Neuronal stem cell (in vitro differentiated cells): ENCODE measurements around the gene NPHP4.

Experiments
- DNase-seq: peaks from one replicate; pipeline ENCODE4 v3.0.0-alpha.2; 2013; ENCODE audit warnings: low spot score
- H2AFZ ChIP-seq: one replicate; pipeline ENCODE4 v1.6.1; 2013; ENCODE audit warnings: mild to moderate bottlenecking, low read length, inconsistent platforms
- H2AK5ac ChIP-seq: 2 replicates; pipeline ENCODE4 v1.6.1; 2013; ENCODE audit warnings: low read depth, mild to moderate bottlenecking, inconsistent platforms, low read length, moderate library complexity, mixed read lengths
- H2BK120ac ChIP-seq: 2 replicates; pipeline ENCODE4 v1.6.1; 2013; ENCODE audit warnings: low read depth, mild to moderate bottlenecking, inconsistent platforms, low read length, moderate library complexity, mixed read lengths
- H2BK12ac ChIP-seq: one replicate; pipeline ENCODE4 v1.6.1; 2013; ENCODE audit warnings: low read length, inconsistent platforms
- H2BK15ac ChIP-seq: 2 replicates; pipeline ENCODE4 v1.6.1; 2013; ENCODE audit warnings: mild to moderate bottlenecking, low read length, inconsistent platforms, mixed read lengths
- H2BK5ac ChIP-seq: one replicate; pipeline ENCODE4 v1.6.1; 2013; ENCODE audit warnings: inconsistent platforms, mild to moderate bottlenecking, low read length, moderate library complexity
- H3K14ac ChIP-seq: one replicate; pipeline ENCODE4 v1.6.1; 2013; ENCODE audit warnings: low read length, inconsistent platforms
- H3K18ac ChIP-seq: 2 replicates; pipeline ENCODE4 v1.6.1; 2013; ENCODE audit warnings: low read length, inconsistent platforms
- H3K23ac ChIP-seq: 2 replicates; pipeline ENCODE4 v1.6.1; 2013; ENCODE audit warnings: low read depth, mild to moderate bottlenecking, mixed read lengths, low read length, inconsistent platforms; ENCODE audit not compliant: poor library complexity
- H3K27ac ChIP-seq: replicated peaks from 3 replicates; pipeline ENCODE4 v1.5.1; 2013; ENCODE audit warnings: low read length, inconsistent platforms
- H3K27me3 ChIP-seq, 3 experiments: 2 replicates each; pipeline ENCODE4 v1.6.1; 2013; ENCODE audit warnings: low read length in 3 of 3, mild to moderate bottlenecking in 2 of 3, inconsistent platforms in 1 of 3, low read depth in 1 of 3, mixed read lengths in 1 of 3, moderate library complexity in 1 of 3; ENCODE audit not compliant: control insufficient read depth in 3 of 3, insufficient read depth in 3 of 3
- H3K36me3 ChIP-seq, 2 donors: replicated peaks in 1 of 2; 2 replicates each; pipeline ENCODE4 v1.6.1; 2013; ENCODE audit warnings: low read length in 2 of 2; ENCODE audit not compliant: control insufficient read depth in 2 of 2, insufficient read depth in 2 of 2
- H3K4ac ChIP-seq: 2 replicates; pipeline ENCODE4 v1.6.1; 2013; ENCODE audit warnings: inconsistent platforms, mild to moderate bottlenecking, low read length, moderate library complexity
- H3K4me1 ChIP-seq, 2 donors: 1 replicate in 1 of 2; 2 replicates in 1 of 2; pipeline ENCODE4 v1.6.1; 2013; ENCODE audit warnings: low read length in 2 of 2, low read depth in 1 of 2; ENCODE audit not compliant: control insufficient read depth in 2 of 2, insufficient read depth in 1 of 2
- H3K4me2 ChIP-seq: one replicate; pipeline ENCODE4 v1.6.1; 2013; ENCODE audit warnings: mild to moderate bottlenecking, low read length, inconsistent platforms; ENCODE audit not compliant: insufficient read depth, poor library complexity, severe bottlenecking
- H3K4me3 ChIP-seq, 2 donors: 2 replicates each; pipeline ENCODE4 v1.5.1; 2013; ENCODE audit warnings: low read length in 2 of 2, mild to moderate bottlenecking in 2 of 2, inconsistent platforms in 1 of 2, moderate library complexity in 1 of 2
- H3K79me1 ChIP-seq: one replicate; pipeline ENCODE4 v1.6.1; 2013; ENCODE audit warnings: low read depth, mild to moderate bottlenecking, inconsistent platforms, low read length, moderate library complexity
- H3K9ac ChIP-seq: one replicate; pipeline ENCODE4 v1.6.1; 2013; ENCODE audit warnings: mild to moderate bottlenecking, low read depth, low read length, inconsistent platforms; ENCODE audit not compliant: poor library complexity
- H3K9me3 ChIP-seq, 2 donors: replicated peaks in 1 of 2; 2 replicates each; pipeline versions ENCODE3 to v1.6.1; 2013; ENCODE audit warnings: low read length in 2 of 2, mild to moderate bottlenecking in 2 of 2, inconsistent platforms in 1 of 2, low read depth in 1 of 2, mixed read lengths in 1 of 2, moderate library complexity in 1 of 2; ENCODE audit not compliant: control insufficient read depth in 2 of 2, insufficient read depth in 1 of 2
- H4K8ac ChIP-seq: one replicate; pipeline ENCODE4 v1.6.1; 2013; ENCODE audit warnings: low read depth, mild to moderate bottlenecking, inconsistent platforms, low read length, moderate library complexity
- H4K91ac ChIP-seq: one replicate; pipeline ENCODE4 v1.6.1; 2013; ENCODE audit warnings: low read length, low read depth, mild to moderate bottlenecking, inconsistent platforms; ENCODE audit not compliant: poor library complexity
- WGBS, 2 donors: extraction: QIAGEN DNeasy Blood & Tissue Kit; methylation state at CpG; one replicate each; pipeline ENCODE4 v1.1.7; 2013; ENCODE audit warnings: missing lambda C conversion rate in 2 of 2, mixed read lengths in 1 of 2; ENCODE audit not compliant: insufficient read length in 2 of 2, insufficient replicate concordance in 1 of 2; ENCODE audit errors: extremely low coverage in 2 of 2; 5-methylcytosine and 5-hydroxymethylcytosine counted together

NPHP4 gene

DNA sequence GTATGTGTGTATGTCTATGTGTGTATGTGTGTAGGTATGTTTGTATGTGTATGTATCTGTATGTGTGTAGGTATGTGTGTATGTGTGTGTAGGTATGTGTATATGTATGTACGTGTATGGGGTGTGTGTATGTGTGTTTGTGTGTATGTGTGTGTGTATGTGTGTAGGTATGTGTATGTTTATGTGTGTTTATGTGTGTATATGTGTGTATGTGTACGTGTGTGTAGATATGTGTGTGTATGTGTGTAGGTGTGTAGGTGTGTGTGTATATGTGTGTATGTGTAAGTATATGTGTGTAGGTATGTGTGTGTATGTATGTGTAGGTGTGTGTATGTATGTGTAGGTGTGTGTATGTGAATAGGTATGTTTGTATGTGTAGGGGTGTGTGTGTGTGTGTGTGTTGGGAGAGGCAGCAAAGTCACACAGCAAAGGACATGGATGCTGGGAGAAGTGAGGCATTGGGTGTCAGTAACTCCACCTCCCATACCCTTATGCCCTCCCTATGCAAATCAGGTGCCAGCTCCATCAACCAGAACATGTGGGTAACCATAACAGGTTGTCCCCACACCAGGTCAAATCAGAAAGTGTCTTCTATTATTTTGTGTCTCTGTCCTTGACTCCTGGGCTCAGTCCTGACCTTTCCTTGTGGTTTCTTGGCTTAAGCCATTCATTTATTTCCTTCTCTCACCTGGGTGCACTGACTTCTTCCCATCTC, 38.5 kb upstream of the NPHP4 start:
- no peak overlapping the region for H3K4ac ChIP-seq
- H2AFZ ChIP-seq: no peak overlapping the region
- no peak overlapping the region for H2BK120ac ChIP-seq
- no peak overlapping the region for H3K23ac ChIP-seq
- WGBS, 2 donors: 91 to 94% methylated on average over 1 to 2 of the region's 2 CpGs
- H2BK12ac ChIP-seq: no peak overlapping the region
- H4K8ac ChIP-seq: no peak overlapping the region
- H2AK5ac ChIP-seq: no peak overlapping the region
- H3K9ac ChIP-seq: no peak overlapping the region
- peaks cover 0 to 3% of the 10 kb centered on the region in 2 donors for H3K9me3 ChIP-seq
- H3K36me3 ChIP-seq: no peaks in the 10 kb centered on the region
- no peak overlapping the region for H3K4me3 ChIP-seq
- no peak overlapping the region for H3K4me2 ChIP-seq
- peaks cover 9 to 18% of the 10 kb centered on the region in 2 donors for H3K4me1 ChIP-seq
- peaks cover 1% of the 10 kb centered on the region for H3K79me1 ChIP-seq
- no peak for DNase-seq
- no peak overlapping the region for H3K14ac ChIP-seq
- H3K27ac ChIP-seq: no peak overlapping the region
- H3K18ac ChIP-seq: no peak overlapping the region
- H4K91ac ChIP-seq: no peak overlapping the region
- H3K27me3 ChIP-seq: peaks cover 0 to 22% (median 8%) of the 10 kb centered on the region in 3 experiments
- H2BK5ac ChIP-seq: no peak overlapping the region
- H2BK15ac ChIP-seq: no peak overlapping the region

DNA sequence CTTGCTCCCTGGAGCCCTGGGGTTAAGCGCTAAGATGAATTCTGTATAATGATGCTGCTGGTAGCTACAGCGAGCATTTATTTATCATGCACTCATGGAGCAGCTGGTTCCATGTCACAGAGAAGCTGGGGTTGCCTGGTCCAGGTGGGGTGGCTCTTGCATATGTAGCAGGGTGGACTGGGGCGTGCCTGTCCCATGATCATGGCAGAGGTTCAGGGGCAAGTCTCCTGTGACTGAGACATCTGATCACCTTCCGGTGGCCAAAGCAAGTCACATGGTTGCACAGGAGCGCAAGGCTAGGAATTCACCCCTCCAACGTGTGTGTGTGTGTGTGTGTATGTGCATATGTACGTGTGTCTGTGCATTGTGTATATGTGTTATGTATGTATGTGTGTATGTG, 37.9 kb upstream of the NPHP4 start:
- H3K4me3 ChIP-seq: peak overlapping the region in 1 of 2 donors; percentile 54
- no peak overlapping the region for H3K27ac ChIP-seq
- peak overlapping the region; percentile 12 for H3K9ac ChIP-seq
- H2BK5ac ChIP-seq: no peak overlapping the region
- peaks cover 0 to 23% (median 8%) of the 10 kb centered on the region in 3 experiments for H3K27me3 ChIP-seq
- H4K91ac ChIP-seq: no peak overlapping the region
- H3K9me3 ChIP-seq: peaks cover 0 to 3% of the 10 kb centered on the region in 2 donors
- no peak overlapping the region for H3K14ac ChIP-seq
- H3K79me1 ChIP-seq: peaks cover 1% of the 10 kb centered on the region
- no peak overlapping the region for H2BK12ac ChIP-seq
- no peak overlapping the region for H3K23ac ChIP-seq
- H3K36me3 ChIP-seq: no peaks in the 10 kb centered on the region
- no peak overlapping the region for H3K18ac ChIP-seq
- H2AK5ac ChIP-seq: no peak overlapping the region
- H3K4ac ChIP-seq: no peak overlapping the region
- H3K4me2 ChIP-seq: no peak overlapping the region
- WGBS, 2 donors: no CpG with 5 or more reads among the region's 7 CpGs
- DNase-seq: no peak
- no peak overlapping the region for H2BK120ac ChIP-seq
- H2BK15ac ChIP-seq: no peak overlapping the region
- no peak overlapping the region for H2AFZ ChIP-seq
- peaks cover 9 to 21% of the 10 kb centered on the region in 2 donors for H3K4me1 ChIP-seq
- no peak overlapping the region for H4K8ac ChIP-seq

GRCh38 chr1:6029351-6029750, 37.1 kb upstream of the NPHP4 start:
- Histone ChIP-seq H2BK12ac (no peak overlapping the region), H3K27ac (no peak overlapping the region), H3K79me1 (peaks cover 1% of the 10 kb centered on the region), H3K27me3 (peaks cover 0 to 28% (median 4%) of the 10 kb centered on the region in 3 experiments), H4K8ac (no peak overlapping the region), H2BK120ac (no peak overlapping the region), H4K91ac (no peak overlapping the region), H2BK15ac (no peak overlapping the region), H3K23ac (no peak overlapping the region), H3K4me3 (no peak overlapping the region), H3K4ac (no peak overlapping the region), H3K9me3 (peaks cover 0 to 3% of the 10 kb centered on the region in 2 donors), H3K18ac (no peak overlapping the region), H3K4me2 (no peak overlapping the region), H3K4me1 (peaks cover 9 to 17% of the 10 kb centered on the region in 2 donors), H3K14ac (no peak overlapping the region), H2BK5ac (no peak overlapping the region), H3K36me3 (no peaks in the 10 kb centered on the region), H2AK5ac (no peak overlapping the region), H3K9ac (no peak overlapping the region), H2AFZ (no peak overlapping the region)
- no peak for DNase-seq
- no CpG with 5 or more reads among the region's 5 CpGs for WGBS, 2 donors

DNA sequence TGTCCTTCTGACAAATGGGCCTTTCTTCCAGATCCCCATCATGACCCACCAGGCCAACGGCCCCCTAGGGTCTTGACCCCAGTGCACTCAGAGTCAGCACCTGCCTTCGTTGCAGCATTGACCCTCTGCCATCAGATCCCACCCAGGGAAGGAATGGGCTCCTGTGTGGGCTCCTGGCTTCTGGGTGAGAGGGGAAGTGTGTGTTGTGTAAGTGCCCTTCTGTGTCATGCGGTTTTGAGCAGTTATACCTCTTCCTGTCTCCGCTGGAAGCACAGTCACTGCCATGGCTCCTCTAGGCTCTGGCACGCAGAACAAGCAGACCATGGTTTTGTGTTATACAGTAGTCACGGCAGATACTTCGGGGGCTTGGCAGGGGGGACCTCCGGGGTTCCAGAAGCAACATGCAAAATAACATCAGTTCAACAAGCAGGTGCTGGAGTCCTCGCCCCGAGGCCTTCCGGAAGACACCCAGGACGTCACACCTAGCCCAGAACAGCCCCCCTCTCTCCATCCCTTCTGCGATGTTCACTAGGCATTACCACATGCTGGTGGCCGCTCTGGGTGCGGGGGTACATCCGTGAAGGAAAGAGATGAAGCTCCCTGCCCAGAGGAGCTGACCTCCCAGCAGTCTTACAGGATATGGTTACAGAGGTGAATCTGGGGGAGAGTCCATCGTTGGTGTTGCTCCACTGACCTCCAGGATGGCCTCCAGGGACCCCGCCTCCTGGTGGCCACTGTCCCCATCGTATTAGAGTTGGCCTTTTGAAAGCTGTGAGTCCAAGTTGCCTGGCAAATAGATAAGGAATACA, 36.0 kb upstream of the NPHP4 start:
- Histone ChIP-seq H3K9me3 (peaks cover 0 to 2% of the 10 kb centered on the region in 2 donors), H3K27ac (no peak overlapping the region), H3K18ac (no peak overlapping the region), H3K27me3 (peaks cover 0 to 27% (median 3%) of the 10 kb centered on the region in 3 experiments), H2BK5ac (peak overlapping the region; percentile 11), H2BK12ac (peak overlapping the region; percentile 36), H4K91ac (no peak overlapping the region), H3K36me3 (no peaks in the 10 kb centered on the region), H2BK120ac (no peak overlapping the region), H3K4me1 (peaks cover 7 to 13% of the 10 kb centered on the region in 2 donors), H4K8ac (no peak overlapping the region), H3K4me2 (no peak overlapping the region), H2AFZ (no peak overlapping the region), H3K14ac (peak overlapping the region; percentile 87), H3K4ac (no peak overlapping the region), H3K79me1 (peaks cover 1% of the 10 kb centered on the region), H3K9ac (no peak overlapping the region), H2BK15ac (no peak overlapping the region), H2AK5ac (peak overlapping the region; percentile 45), H3K23ac (no peak overlapping the region), H3K4me3 (no peak overlapping the region)
- DNase-seq: no peak
- no CpG with 5 or more reads among the region's 19 CpGs for WGBS, 2 donors
